Measurements from ENCODE around the gene FOXN1.

FOXN1 gene

GRCh38 chr17:28527859-28528258, 21.7 kb downstream of the FOXN1 start:
- no peak for DNase-seq

- DNase-seq: no peak
Observed at GRCh38 chr17:28528327-28529012, 22.3 kb downstream of the FOXN1 start.

GRCh38 chr17:28529013-28529400, 22.9 kb downstream of the FOXN1 start:
- no peak for DNase-seq

GRCh38 chr17:28530250-28530649, 24.1 kb downstream of the FOXN1 start:
- no peak for DNase-seq

GRCh38 chr17:28530926-28531325, 24.8 kb downstream of the FOXN1 start:
- DNase-seq: no peak

GRCh38 chr17:28532050-28532960, 26.2 kb downstream of the FOXN1 start:
- DNase-seq: no peak

- DNase-seq: no peak
Observed at GRCh38 chr17:28533091-28533807, 27.1 kb downstream of the FOXN1 start.

GRCh38 chr17:28534740-28535375, 28.7 kb downstream of the FOXN1 start:
- no peak for DNase-seq

GRCh38 chr17:28536532-28537218, 30.5 kb downstream of the FOXN1 start:
- no peak for DNase-seq

- DNase-seq: no peak
Observed at GRCh38 chr17:28537219-28537610, 31.1 kb downstream of the FOXN1 start.

- DNase-seq: no peak
Observed at GRCh38 chr17:28538296-28538895, 32.2 kb downstream of the FOXN1 start.

- no peak for DNase-seq
Observed at GRCh38 chr17:28540231-28540630, 34.1 kb downstream of the FOXN1 start.

- no peak for DNase-seq
Observed at GRCh38 chr17:28541439-28541838, 35.3 kb downstream of the FOXN1 start.

GRCh38 chr17:28544402-28545140, 38.4 kb downstream of the FOXN1 start:
- DNase-seq: no peak

- no peak for DNase-seq
Observed at GRCh38 chr17:28545141-28545503, 39.0 kb downstream of the FOXN1 start.

GRCh38 chr17:28545787-28546415, 39.8 kb downstream of the FOXN1 start:
- DNase-seq: no peak

- no peak for DNase-seq
Observed at GRCh38 chr17:28547096-28547622, 41.0 kb downstream of the FOXN1 start.

- DNase-seq: peak; percentile 49
Observed at GRCh38 chr17:28547623-28548416, 41.7 kb downstream of the FOXN1 start.

GRCh38 chr17:28548417-28549130, 42.4 kb downstream of the FOXN1 start:
- DNase-seq: no peak

Measured in stimulated activated naive CD4-positive, alpha-beta T cell treated with Interleukin-2 at 50 U/mL for 16 hours (primary cell).